H1 (cell line): ENCODE measurements around the gene GPA33. TPM values are rescaled to one million over a fixed set of nuclear protein-coding genes. Genes with fewer than 3 reads are reported as not detected.

Experiments
- CBX8 ChIP-seq: fragments of 300-800, 300-1000 bp; sonication (generic); IDR thresholded peaks from 2 replicates; pipeline ENCODE4 v1.7.1; 2016; ENCODE audit warnings: low read depth, low read length, borderline replicate concordance
- CHD7 ChIP-seq: fragments of 300-600 bp; sonication (generic); IDR thresholded peaks from 2 replicates; pipeline ENCODE4 v1.7.1; 2012; ENCODE audit warnings: low read length, moderate library complexity, mild to moderate bottlenecking, inconsistent platforms; ENCODE audit not compliant: insufficient replicate concordance
- CREB1 ChIP-seq: IDR thresholded peaks from 2 replicates; pipeline ENCODE4 v1.6.1; 2012; ENCODE audit warnings: inconsistent platforms
- EZH2 ChIP-seq: fragments of 200-600 bp; sonication (generic); IDR thresholded peaks from 2 replicates; pipeline ENCODE4 v1.7.1; 2012; ENCODE audit warnings: low read depth, mild to moderate bottlenecking, moderate library complexity, low read length, inconsistent platforms; ENCODE audit not compliant: severe bottlenecking
- HDAC6 ChIP-seq: IDR thresholded peaks from one replicate; pipeline ENCODE4 v1.7.1; 2012; ENCODE audit warnings: low read depth, mild to moderate bottlenecking, inconsistent platforms, low read length, moderate library complexity
- KDM5A ChIP-seq: fragments of 200-600 bp; IDR thresholded peaks from 2 replicates; pipeline ENCODE4 v1.7.1; 2012; ENCODE audit warnings: mild to moderate bottlenecking, low read length, inconsistent platforms, mixed read lengths
- MAX ChIP-seq: IDR thresholded peaks from 2 replicates; pipeline ENCODE4 v1.6.1; 2012; ENCODE audit warnings: inconsistent platforms
- SIN3A ChIP-seq, 2 experiments: IDR thresholded peaks in 1 of 2; conservative IDR thresholded peaks in 1 of 2; 2 replicates each; pipeline ENCODE4 v1.6.1; 2011 to 2012; ENCODE audit warnings: low read length in 2 of 2, improper control_type of control experiment in 1 of 2, low read depth in 1 of 2, mild to moderate bottlenecking in 1 of 2
- SIRT6 ChIP-seq: IDR thresholded peaks from one replicate; pipeline ENCODE4 v1.7.1; 2012; ENCODE audit warnings: low read length, inconsistent platforms
- SUZ12 ChIP-seq: fragments of 200-600 bp; sonication (generic); IDR thresholded peaks from 2 replicates; pipeline ENCODE4 v1.6.1; 2012; ENCODE audit warnings: mild to moderate bottlenecking, inconsistent platforms, low read length, moderate library complexity, mixed read lengths
- TEAD4 ChIP-seq: IDR thresholded peaks from 2 replicates; pipeline ENCODE4 v1.6.1; 2012; ENCODE audit warnings: low read depth, low read length, inconsistent platforms, mixed read lengths
- polyA plus RNA-seq, 7 experiments: library from polyadenylated mRNA; depleted of rRNA in 3 of 7; stranded (reverse) in 5 of 7; unstranded in 2 of 7; fragments of >200 nt in 5 of 7; fragments of 200-250 nt in 2 of 7; gene quantifications; 1 replicate in 5 of 7; 2 replicates in 1 of 7; 4 replicates in 1 of 7; pipeline versions ENCODE4 v1.2.1 to v1.2.3, GENCODE V29; 2011 to 2013; ENCODE audit warnings: missing spikeins in 2 of 7, mixed read lengths in 2 of 7
- total RNA-seq: library from RNA; stranded (reverse); fragmentation: NEBNext Ultra II Directional; extraction: Animal tissue kit (Norgen Biotek cat#: 25700); gene quantifications from 2 replicates; pipeline ENCODE4 v1.2.1, GENCODE V29; 2021

GPA33 gene
- total and polyA plus RNA-seq, 2 of the 8 experiments (the other 6 are each of a cell fraction or from before 2014, with no cell fraction given) = 0.19 to 0.67 TPM

GRCh38 chr1:167012570-167012969 lies 77.6 kb downstream of the GPA33 start (continued):
- no peak for TF ChIP-seq CHD7
- no peak for TF ChIP-seq TEAD4
- no peak for TF ChIP-seq HDAC6
- no peak for TF ChIP-seq EZH2
- no peak for TF ChIP-seq SIN3A (conservative IDR thresholded peaks at IDR 0.05 in 1 of 2, IDR thresholded peaks at IDR 0.05 in 1 of 2; ENCODE audit: low read depth in 1 of 2, low read length in 2 of 2)
- TF ChIP-seq SIRT6 = no peak
- no peak for TF ChIP-seq KDM5A
- no peak for TF ChIP-seq MAX
- TF ChIP-seq CBX8 = no peak
- no peak for TF ChIP-seq SUZ12
- TF ChIP-seq CREB1 = no peak
